Brain microvascular endothelial cell (primary cell): ENCODE measurements around the gene PPIF.

Experiments
- DNase-seq: peaks from one replicate; pipeline ENCODE4 v3.0.0-alpha.2; 2020
- H3K27ac ChIP-seq: fragments of 250-450 bp; sonication (Bioruptor Pico); 2 replicates; pipeline ENCODE4 v1.5.1; 2020; ENCODE audit warnings: mild to moderate bottlenecking, moderate library complexity
- H3K27me3 ChIP-seq: fragments of 250-450 bp; sonication (Bioruptor Pico); replicated peaks from 2 replicates; pipeline ENCODE4 v1.5.1; 2020; ENCODE audit warnings: mild to moderate bottlenecking
- H3K36me3 ChIP-seq: fragments of 250-450 bp; sonication (Bioruptor Pico); replicated peaks from 2 replicates; pipeline ENCODE4 v1.5.1; 2020; ENCODE audit warnings: mild to moderate bottlenecking
- H3K4me3 ChIP-seq: 2 replicates; pipeline ENCODE4 v1.5.1; 2011; ENCODE audit warnings: low read depth, mild to moderate bottlenecking, control low read depth, low read length, moderate library complexity
- in situ Hi-C: cut with HindIII; loops from 2 replicates; pipeline ENCODE4 v1.10.0; 2017; ENCODE audit warnings: low sequenced_read_pairs, low pct_ligation_motif_present
- TF ChIP-seq, protein P1 (sequence below): IDR thresholded peaks from 2 replicates; pipeline ENCODE4 v1.5.1; 2011; ENCODE audit warnings: low read depth, mild to moderate bottlenecking, moderate library complexity, low read length, control low read depth, inconsistent platforms; ENCODE audit errors: missing control alignments

The PPIF gene

DNA sequence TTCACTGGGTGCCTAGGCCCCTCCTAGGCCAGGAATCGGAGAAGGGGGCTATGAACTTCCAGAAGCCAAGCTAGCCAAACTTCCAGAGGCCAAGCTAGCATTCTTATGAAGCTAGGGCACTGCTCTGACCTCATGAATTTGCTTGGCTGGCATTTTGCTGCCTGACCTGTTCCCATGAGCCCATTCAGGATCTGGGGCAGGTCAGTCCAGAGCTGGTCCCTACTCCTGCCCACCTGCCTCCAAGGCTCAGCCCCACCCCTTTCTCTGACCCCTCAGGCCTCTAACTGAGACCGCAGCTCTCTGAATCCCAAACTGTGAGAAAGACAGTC lies 1.3 kb upstream of the PPIF start:
- Histone ChIP-seq H3K27me3 (no peaks in the 10 kb centered on the region), H3K27ac (no peak overlapping the region), H3K36me3 (peaks cover 17% of the 10 kb centered on the region), H3K4me3 (no peak overlapping the region)
- no peak for DNase-seq
- TF ChIP-seq, protein P1, sequence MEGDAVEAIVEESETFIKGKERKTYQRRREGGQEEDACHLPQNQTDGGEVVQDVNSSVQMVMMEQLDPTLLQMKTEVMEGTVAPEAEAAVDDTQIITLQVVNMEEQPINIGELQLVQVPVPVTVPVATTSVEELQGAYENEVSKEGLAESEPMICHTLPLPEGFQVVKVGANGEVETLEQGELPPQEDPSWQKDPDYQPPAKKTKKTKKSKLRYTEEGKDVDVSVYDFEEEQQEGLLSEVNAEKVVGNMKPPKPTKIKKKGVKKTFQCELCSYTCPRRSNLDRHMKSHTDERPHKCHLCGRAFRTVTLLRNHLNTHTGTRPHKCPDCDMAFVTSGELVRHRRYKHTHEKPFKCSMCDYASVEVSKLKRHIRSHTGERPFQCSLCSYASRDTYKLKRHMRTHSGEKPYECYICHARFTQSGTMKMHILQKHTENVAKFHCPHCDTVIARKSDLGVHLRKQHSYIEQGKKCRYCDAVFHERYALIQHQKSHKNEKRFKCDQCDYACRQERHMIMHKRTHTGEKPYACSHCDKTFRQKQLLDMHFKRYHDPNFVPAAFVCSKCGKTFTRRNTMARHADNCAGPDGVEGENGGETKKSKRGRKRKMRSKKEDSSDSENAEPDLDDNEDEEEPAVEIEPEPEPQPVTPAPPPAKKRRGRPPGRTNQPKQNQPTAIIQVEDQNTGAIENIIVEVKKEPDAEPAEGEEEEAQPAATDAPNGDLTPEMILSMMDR, result no peak
- in situ Hi-C loops, result no loop called here

DNA sequence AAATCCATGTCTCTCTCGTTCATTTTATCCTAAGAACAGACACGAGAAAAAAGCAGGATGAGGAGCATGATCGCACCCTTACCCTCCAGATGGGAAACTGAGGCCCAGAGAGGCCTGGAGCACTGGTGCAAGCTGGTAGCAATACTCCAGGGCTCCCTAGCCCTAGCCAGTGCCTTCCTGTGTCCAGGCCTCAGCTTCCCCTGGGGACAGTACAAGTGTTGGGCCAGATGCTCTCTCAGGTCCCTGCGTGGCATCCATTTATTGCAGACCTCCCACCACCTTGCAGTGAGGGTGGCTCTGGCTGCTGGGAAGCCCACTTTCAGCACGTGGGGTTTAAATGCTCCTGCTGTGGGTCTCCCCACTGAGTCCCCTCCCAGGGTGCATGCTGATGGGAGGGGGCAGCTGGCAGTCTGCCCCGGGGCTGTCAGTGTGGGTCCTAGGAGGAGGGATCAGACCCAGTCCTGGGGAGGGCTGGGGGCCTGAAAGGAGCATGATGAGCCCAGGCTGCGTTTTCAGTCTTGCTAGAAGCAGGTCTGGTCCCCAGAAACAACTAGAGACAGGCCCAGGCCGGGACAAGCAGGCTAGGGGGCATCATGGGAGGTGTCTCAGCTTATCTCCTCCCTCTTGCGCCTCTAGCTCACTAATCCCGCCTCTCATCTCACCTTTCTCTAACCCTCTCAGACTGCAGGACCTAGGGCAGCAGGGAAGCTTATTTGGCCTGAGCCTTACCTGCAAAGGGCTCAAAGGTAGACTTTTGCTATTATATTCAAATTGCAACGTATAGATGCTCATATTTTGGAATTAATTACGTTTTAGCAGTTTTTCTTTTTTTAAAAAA lies 662 bp upstream of the PPIF start:
- in situ Hi-C loops, result no loop called here
- Histone ChIP-seq H3K36me3 (peaks cover 21% of the 10 kb centered on the region), H3K4me3 (no peak overlapping the region), H3K27me3 (no peaks in the 10 kb centered on the region), H3K27ac (no peak overlapping the region)
- DNase-seq, result no peak
- TF ChIP-seq, protein P1, result no peak

GRCh38 chr10:79347894-79348639 lies 798 bp downstream of the PPIF start:
- H3K4me3 ChIP-seq, result peak overlapping the region; percentile 74
- TF ChIP-seq, protein P1, result no peak
- H3K27me3 ChIP-seq, result no peaks in the 10 kb centered on the region
- in situ Hi-C loops, result no loop called here
- peak; percentile 51 for DNase-seq
- H3K27ac ChIP-seq, result peak overlapping the region; percentile 84
- peaks cover 35% of the 10 kb centered on the region for H3K36me3 ChIP-seq

GRCh38 chr10:79348640-79348988 lies 1.3 kb downstream of the PPIF start:
- DNase-seq, result no peak
- Histone ChIP-seq H3K4me3 (peak overlapping the region; percentile 74), H3K36me3 (peaks cover 41% of the 10 kb centered on the region), H3K27ac (peak overlapping the region; percentile 84), H3K27me3 (no peaks in the 10 kb centered on the region)
- TF ChIP-seq, protein P1, result no peak
- in situ Hi-C loops, result no loop called here

- DNase-seq, result no peak
- Histone ChIP-seq H3K27ac (no peak overlapping the region), H3K27me3 (no peaks in the 10 kb centered on the region), H3K4me3 (peak overlapping the region; percentile 3), H3K36me3 (peaks cover 45% of the 10 kb centered on the region)
- in situ Hi-C loops, result no loop called here
- TF ChIP-seq, protein P1, result no peak
Observed at GRCh38 chr10:79349072-79349491, 1.8 kb downstream of the PPIF start.
